UCSD-AML1 (cell line): ENCODE results near the gene DHFR.
"Not testable (repeated sequence)": the region's sequence is repeated elsewhere in the genome, so short reads cannot be mapped to it uniquely, and the experiment has no call there.

Experiments used
- DNase-seq: peaks from one replicate; lab custom pipeline; 2025; ENCODE audit not compliant: unreplicated experiment; lab: John Stamatoyannopoulos, UW

Gene DHFR

GRCh38 chr5:80654391-80655230 lies at the start of gene DHFR, which contains the start of gene MSH3:
Gene DHFR (minus strand): TSS chr5:80654983. CDS start chr5:80654489, 494 bp downstream.
Gene MSH3 (plus strand): TSS chr5:80654652. CDS start chr5:80654728, 76 bp downstream.
- DNase-seq: peak; percentile 92

DNA sequence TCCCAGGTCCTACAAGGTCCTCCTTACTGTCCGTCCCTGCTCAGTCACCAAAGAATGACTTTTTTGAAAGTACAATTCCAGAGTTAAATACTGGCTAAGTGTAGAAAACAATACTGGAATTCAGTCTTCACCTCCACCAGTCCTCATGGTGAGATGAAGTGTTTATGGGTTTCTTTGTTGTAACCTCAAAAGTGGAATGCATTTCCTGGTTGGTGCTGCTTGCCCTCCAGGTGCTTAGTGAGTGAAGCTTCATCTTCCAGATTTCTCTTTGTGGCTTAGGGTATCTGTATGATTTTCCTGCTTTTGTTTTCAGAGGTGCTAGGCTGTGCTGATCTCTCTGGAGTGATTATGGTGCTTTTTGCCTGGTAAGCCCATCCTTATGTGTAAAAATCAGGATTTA lies 49.4 kb upstream of the DHFR start:
- DNase-seq: no peak

DNA sequence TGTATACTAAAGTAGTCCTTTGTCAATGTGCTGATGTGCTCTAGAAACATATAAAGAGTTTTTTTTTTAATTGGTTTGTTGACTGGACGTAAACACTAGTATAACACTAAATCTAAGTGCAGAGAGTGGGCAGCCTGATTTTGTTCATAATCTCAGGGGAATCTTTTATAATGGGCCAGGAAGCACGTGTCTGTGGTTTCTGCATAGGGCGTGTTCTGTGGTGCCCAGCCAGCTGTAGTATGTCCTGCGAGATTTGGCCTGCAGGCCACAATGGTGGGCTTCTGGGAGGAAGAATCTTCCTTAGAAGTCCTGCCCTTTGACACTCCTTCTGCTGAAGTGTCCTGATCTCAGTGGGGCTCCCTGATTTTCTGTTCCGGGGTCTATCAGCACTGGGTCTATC lies 49.0 kb upstream of the DHFR start:
- DNase-seq: no peak

GRCh38 chr5:80703291-80703690 lies 48.5 kb upstream of the DHFR start:
- no peak for DNase-seq

DNA sequence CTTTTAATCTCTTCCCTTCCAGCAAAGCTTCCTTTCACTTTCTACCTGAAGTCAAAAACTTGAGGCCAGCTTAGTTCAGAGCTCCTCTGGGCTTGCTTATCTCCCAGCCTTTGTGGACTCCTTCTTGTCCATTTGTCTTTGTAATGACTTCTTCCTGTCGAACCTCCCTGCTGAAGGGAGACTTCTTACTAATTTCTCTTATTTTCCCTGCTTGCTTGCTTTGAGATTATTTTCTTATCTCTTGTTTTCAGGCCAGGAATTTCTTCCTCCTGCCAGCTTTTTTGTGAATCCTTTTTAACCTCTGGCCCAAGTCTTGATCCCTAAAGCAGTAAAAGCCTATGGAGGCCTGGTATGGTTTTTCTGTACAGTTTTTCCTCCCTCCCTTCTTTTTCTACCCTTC lies 46.8 kb upstream of the DHFR start:
- no peak for DNase-seq

DNA sequence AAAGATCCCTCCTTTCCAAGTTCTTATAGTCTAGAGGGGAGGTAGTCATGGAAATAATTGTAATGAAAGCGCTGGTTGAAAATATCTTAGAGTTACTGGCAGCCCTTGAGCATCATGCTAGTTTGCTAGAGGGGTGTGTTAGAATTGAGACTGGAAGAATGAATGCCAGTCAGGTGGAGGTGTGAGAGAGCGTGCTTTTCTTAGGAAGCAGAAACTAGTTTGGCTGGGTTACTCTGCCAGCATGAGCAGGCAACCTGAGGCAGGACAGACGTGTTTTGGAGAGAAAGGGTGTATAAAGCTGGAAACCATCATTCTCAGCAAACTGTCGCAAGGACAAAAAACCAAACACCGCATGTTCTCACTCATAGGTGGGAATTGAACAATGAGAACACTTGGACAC lies 43.6 kb upstream of the DHFR start:
- DNase-seq: no peak

DNA sequence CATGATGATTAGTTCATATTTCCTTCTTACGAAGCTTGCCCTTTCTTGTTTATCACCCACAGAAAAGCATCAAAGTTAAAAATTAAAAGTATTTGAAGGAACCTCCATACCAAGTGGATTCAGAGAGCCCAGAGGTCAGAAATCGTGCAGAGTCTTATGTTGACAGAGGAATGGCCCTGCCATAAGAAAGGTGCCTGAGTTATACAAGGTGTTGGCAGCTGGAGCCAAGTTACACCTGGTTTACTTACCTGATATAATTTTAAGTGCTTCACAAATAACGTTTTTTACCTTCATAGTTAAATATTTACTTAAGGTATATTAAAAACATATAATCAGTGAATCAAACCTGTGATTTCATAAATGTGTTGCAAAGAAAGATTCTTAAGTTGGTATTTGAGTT lies 42.3 kb upstream of the DHFR start:
- no peak for DNase-seq

DNA sequence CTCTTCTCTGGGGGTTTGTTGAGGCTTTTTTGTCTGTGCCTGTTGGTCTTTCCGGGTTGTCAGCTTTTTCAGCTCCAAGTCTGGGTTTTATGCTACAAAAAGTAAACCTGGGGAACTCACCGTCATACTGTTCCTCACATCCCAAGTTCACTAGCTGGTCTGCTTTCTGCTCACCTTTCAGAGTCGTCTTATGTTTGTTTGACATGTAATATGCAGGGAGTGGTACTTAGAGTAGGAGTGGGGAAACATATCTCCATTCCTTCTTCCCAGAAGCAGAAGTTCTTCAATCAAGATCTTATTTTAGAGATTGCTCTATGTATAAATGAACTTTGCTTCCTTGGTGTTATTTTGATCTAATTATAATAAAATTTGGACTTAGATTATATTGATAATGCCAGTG lies 41.7 kb upstream of the DHFR start:
- no peak for DNase-seq

DNA sequence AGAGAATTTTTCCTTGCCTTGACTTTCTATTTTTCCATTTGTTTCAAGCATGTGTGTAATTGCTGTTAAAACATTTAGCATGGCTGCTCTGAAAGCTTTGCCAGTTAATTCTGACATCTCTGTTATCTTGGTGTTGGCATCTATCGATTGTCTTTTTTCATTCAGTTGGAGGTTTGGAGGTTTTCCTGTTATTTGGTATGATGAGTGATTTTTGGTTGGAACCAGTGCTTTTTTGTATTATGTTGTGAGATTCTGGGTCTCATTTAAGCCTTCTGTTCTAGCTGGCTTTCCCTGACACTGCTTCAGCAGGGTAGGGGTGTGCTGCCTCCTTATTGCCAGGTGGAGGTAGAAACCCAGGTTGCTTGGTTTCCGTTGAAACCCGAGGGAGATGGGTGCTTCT lies 40.9 kb upstream of the DHFR start:
- DNase-seq: no peak

DNA sequence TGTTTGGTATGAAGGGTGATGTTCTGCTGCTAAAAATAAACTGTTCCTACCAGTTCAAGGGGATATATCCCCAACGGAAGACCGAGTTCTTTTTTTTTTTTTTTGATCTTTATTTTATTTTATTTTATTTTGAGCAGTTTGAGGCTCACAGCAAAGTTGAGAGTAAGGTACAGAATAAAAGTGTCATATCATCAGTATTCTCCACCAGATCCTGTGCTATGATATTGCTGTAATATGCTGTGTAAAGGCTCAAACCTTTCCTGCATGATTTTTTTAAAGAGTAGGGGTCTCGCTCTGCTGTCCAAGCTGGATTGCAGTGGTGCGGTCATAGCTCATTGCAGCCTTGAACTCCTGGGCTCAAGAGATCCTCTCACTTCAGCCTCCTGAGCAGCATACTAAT lies 34.8 kb upstream of the DHFR start:
- no peak for DNase-seq

DNA sequence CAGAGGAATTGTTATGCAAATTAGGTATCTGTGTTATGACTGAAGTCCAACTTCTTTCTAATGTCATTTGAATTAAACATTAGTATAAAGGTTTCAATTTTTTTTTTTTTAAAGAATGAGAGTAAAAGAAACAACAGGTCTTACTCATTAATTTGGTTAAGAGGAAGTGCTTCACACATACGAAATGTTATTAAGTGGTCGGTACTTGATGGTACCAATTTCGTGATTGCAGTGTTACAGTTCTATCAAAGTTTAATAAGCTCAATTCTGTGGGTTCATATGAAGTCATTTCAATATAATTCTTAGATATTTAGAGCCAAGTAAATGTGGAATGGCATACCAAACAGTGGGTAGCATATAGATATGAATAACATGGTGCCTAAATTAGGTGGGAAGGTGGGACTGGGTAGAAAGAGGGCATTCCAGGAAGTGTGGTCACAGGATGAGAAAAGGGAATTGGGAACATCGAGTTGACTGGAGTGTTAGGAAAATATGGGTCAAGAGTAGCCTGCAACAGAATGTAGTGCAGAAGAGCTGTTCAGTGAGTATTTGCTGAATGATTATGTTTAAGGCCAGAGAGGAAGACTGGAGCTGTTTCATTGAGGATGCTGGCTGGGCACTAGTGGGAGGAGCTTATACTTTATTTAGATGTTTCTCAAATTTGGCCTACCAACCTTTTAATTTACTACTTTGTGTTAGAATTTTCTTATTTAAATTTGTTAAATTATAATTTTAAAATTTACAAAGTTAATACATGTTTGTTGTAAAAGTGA lies 34.1 kb upstream of the DHFR start:
- no peak for DNase-seq

GRCh38 chr5:80686757-80687156 lies 32.0 kb upstream of the DHFR start:
- no peak for DNase-seq

GRCh38 chr5:80676706-80677105 lies 21.9 kb upstream of the DHFR start:
- no peak for DNase-seq

DNA sequence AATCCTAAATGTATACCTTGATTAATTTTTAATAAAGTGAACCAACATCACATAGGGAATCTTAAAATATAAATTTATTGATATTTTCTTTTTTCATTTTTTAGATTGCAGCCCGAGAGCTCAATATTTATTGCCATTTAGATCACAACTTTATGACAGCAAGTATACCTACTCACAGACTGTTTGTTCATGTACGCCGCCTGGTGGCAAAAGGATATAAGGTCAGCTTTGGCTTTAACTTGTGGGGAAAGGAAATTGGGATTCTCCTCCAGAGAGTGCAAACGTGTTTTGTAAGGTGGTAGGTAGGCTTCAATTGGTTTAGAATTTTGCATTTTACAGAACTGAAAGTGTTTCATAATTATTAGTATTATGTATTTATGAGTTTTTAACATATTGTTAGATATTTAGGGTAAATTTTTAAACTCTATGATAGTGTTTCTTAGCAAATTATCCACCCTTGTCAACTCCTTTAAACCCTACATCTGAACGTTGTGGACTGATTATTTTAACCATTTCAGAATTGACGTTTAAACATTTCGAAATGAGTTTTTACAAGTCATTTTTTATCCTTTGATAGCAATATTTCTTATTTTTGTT lies 17.5 kb upstream of the DHFR start:
- peak; percentile 28 for DNase-seq

DNA sequence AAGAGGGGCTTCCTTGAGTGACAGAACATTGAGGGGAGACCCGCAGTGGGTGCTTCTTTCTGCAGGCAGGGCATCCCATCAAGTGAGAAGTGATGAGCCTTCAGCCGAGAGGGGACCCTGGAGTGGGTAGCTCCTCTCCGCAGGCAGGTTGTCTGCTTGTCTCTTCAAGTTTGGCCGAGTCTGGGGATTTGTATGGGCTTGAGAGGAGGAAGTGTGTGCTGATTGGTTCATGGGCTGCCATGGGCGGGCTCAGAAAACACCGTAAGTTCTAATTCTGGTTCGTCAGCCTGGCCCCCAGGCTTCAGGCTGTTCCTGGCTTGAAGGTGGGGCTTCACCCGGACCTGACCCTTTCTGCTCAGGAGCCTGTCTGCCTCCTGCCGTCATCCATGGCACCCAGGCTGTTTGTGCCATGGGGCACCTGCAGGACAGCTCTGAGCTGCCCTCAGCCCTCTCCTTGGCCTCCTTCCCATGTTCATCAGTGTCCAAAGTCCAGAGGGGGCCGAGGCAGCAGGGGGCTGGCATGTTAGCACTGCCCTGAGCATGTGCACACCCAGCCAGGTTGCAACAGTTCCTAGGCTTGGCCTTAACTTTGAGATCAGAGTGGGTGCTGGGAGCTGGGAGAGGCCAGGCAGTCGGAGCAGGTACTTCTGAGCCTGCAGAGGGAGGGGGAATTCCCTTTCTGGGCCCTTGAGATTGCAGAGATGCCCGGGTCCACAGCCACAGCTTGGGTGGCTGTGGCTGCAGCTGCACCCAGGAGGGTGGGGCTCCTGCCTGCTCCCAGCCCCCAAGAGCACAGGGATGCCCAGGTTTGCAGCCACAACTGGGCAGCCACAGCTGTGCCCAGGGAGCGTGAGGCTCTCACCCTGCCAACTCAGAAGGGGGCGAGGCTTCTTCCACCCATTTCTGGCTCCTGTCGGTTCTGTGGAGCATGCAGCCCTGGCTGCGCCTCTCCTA lies 13.5 kb upstream of the DHFR start:
- no peak for DNase-seq

DNA sequence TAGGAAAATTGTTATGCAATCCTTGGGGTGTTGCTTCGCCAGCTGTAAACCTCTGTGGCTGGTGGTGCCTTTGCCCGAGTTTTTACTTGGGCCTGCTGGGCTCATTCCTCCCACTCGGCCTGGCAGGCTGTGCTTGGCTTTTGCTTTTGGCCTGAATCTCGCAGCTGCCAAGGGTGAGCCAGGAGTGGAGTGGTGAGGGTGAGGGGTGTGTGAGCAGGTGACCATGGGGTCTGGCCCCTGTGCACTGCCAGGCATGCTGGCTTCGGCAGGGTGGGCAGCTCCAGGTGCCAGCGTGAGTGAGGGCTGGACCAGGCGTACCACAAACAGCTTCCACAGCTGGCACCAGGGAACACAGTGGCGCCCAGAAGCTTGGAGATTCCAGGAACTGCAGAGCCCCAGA lies 12.6 kb upstream of the DHFR start:
- no peak for DNase-seq

- DNase-seq: no peak
These were observed 10.3 kb upstream of the DHFR start for GRCh38 chr5:80665057-80665456.

GRCh38 chr5:80662108-80662507 lies 7.3 kb upstream of the DHFR start:
- DNase-seq: no peak

GRCh38 chr5:80660661-80661060 lies 5.9 kb upstream of the DHFR start:
- DNase-seq: not testable (repeated sequence)

DNA sequence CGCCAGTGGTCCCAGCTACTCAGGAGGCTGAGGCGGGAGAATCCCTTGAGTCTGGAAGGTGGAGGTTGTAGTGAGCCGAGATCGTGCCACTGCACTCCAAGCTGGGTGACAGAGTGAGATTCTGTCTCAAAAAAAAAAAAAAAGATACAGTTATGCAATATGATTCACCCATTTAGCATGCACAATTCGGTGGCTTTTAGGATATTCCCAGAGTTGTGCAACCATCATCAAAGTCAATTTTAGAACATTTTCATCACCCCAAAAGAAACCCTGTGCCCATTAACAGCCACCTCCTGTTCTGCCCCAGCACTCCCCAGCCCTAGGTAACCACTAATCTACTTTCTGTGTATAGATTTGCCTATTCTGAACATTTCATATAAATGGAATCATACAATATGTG lies 4.3 kb upstream of the DHFR start:
- DNase-seq: no peak

- DNase-seq: no peak
These were observed 1.6 kb upstream of the DHFR start for GRCh38 chr5:80656425-80656824.
